Nephron progenitor cell (in vitro differentiated cells): ENCODE measurements around the gene TMEM138.

Source experiments
- DNase-seq: peaks from one replicate; pipeline ENCODE4 v3.0.0; 2021
- H3K27ac Mint-ChIP-seq: 2 replicates; pipeline ENCODE4 v1.8.0; 2021; ENCODE audit warnings: mild to moderate bottlenecking, moderate library complexity, mixed read lengths
- H3K27me3 Mint-ChIP-seq: 2 replicates; pipeline ENCODE4 v1.8.0; 2021; ENCODE audit warnings: mild to moderate bottlenecking, low read depth, mixed read lengths; ENCODE audit not compliant: poor library complexity
- H3K36me3 Mint-ChIP-seq: 2 replicates; pipeline ENCODE4 v1.8.0; 2021; ENCODE audit warnings: low read depth, mixed read lengths
- H3K4me1 Mint-ChIP-seq: 2 replicates; pipeline ENCODE4 v1.8.0; 2021; ENCODE audit warnings: mixed read lengths
- H3K4me3 Mint-ChIP-seq: 2 replicates; pipeline ENCODE4 v1.8.0; 2021; ENCODE audit warnings: mild to moderate bottlenecking, moderate library complexity, mixed read lengths
- H3K9me3 Mint-ChIP-seq: 2 replicates; pipeline ENCODE4 v1.8.0; 2021; ENCODE audit warnings: mild to moderate bottlenecking, moderate library complexity, mixed read lengths
- CTCF ChIP-seq: fragments of 200-600 bp; sonication (generic); IDR thresholded peaks from 2 replicates; pipeline ENCODE4 v1.5.0; 2021; ENCODE audit warnings: antibody characterized with exemption

The TMEM138 gene

GRCh38 chr11:61403658-61404057, 41.5 kb downstream of the TMEM138 start:
- H3K4me1 Mint-ChIP-seq = no peaks in the 10 kb centered on the region
- H3K9me3 Mint-ChIP-seq = no peaks in the 10 kb centered on the region
- no peak for TF ChIP-seq CTCF
- H3K36me3 Mint-ChIP-seq = peaks cover 71% of the 10 kb centered on the region
- no peak for DNase-seq
- H3K27me3 Mint-ChIP-seq = no peaks in the 10 kb centered on the region
- no peak overlapping the region for H3K27ac Mint-ChIP-seq
- no peak overlapping the region for H3K4me3 Mint-ChIP-seq

- no peaks in the 10 kb centered on the region for H3K4me1 Mint-ChIP-seq
- no peak overlapping the region for H3K27ac Mint-ChIP-seq
- no peak for DNase-seq
- no peak for TF ChIP-seq CTCF
- no peaks in the 10 kb centered on the region for H3K27me3 Mint-ChIP-seq
- peaks cover 71% of the 10 kb centered on the region for H3K36me3 Mint-ChIP-seq
- no peak overlapping the region for H3K4me3 Mint-ChIP-seq
- H3K9me3 Mint-ChIP-seq = no peaks in the 10 kb centered on the region
These were observed 41.9 kb downstream of the TMEM138 start for GRCh38 chr11:61404103-61404502.

- no peak overlapping the region for H3K4me3 Mint-ChIP-seq
- H3K36me3 Mint-ChIP-seq = peaks cover 74% of the 10 kb centered on the region
- H3K4me1 Mint-ChIP-seq = no peaks in the 10 kb centered on the region
- DNase-seq = no peak
- H3K9me3 Mint-ChIP-seq = no peaks in the 10 kb centered on the region
- no peaks in the 10 kb centered on the region for H3K27me3 Mint-ChIP-seq
- no peak overlapping the region for H3K27ac Mint-ChIP-seq
- TF ChIP-seq CTCF = no peak
These were observed 42.5 kb downstream of the TMEM138 start for GRCh38 chr11:61404641-61405040.

GRCh38 chr11:61406067-61406466, 43.9 kb downstream of the TMEM138 start:
- Mint-ChIP-seq H3K4me1 (no peaks in the 10 kb centered on the region), H3K27me3 (no peaks in the 10 kb centered on the region), H3K4me3 (no peak overlapping the region), H3K27ac (no peak overlapping the region), H3K36me3 (peaks cover 79% of the 10 kb centered on the region), H3K9me3 (no peaks in the 10 kb centered on the region)
- DNase-seq = no peak
- no peak for TF ChIP-seq CTCF

GRCh38 chr11:61406991-61407728, 45.0 kb downstream of the TMEM138 start:
- no peak overlapping the region for H3K4me3 Mint-ChIP-seq
- no peaks in the 10 kb centered on the region for H3K27me3 Mint-ChIP-seq
- peak overlapping the region; percentile 50 for H3K27ac Mint-ChIP-seq
- no peak for TF ChIP-seq CTCF
- no peaks in the 10 kb centered on the region for H3K4me1 Mint-ChIP-seq
- H3K36me3 Mint-ChIP-seq = peaks cover 89% of the 10 kb centered on the region
- DNase-seq = no peak
- no peaks in the 10 kb centered on the region for H3K9me3 Mint-ChIP-seq

GRCh38 chr11:61411589-61411988, 49.4 kb downstream of the TMEM138 start:
- Mint-ChIP-seq H3K4me1 (no peaks in the 10 kb centered on the region), H3K9me3 (no peaks in the 10 kb centered on the region), H3K27ac (no peak overlapping the region), H3K36me3 (peaks cover 89% of the 10 kb centered on the region), H3K27me3 (no peaks in the 10 kb centered on the region), H3K4me3 (no peak overlapping the region)
- TF ChIP-seq CTCF = no peak
- DNase-seq = no peak
